GM12892 (cell line): ENCODE results near the gene SELPLG.

Source experiments
- POLR2A ChIP-seq: IDR thresholded peaks from 2 replicates; pipeline ENCODE4 v1.6.1; 2011; ENCODE audit warnings: low read depth, low read length, control low read depth
- POLR2AphosphoS5 ChIP-seq: IDR thresholded peaks from 2 replicates; pipeline ENCODE4 v1.6.1; 2011; ENCODE audit warnings: low read depth, low read length, control low read depth

- TF ChIP-seq POLR2AphosphoS5 (peak; percentile 49), POLR2A (peak; percentile 44)
Measured at GRCh38 chr12:108637222-108637971, 3.7 kb upstream of the SELPLG start.
